SK-N-SH treated with all-trans-retinoic acid at 6 μM for 48 hours (cell line): ENCODE data around the gene SLC2A11.

Experiments
- RARB ChIP-seq: fragments of 250-450 bp; sonication (Bioruptor Pico); IDR thresholded peaks from 2 replicates; pipeline ENCODE4 v1.8.0; 2021; ENCODE audit warnings: mild to moderate bottlenecking, moderate library complexity
- ZC3H10 ChIP-seq: fragments of 250-450 bp; sonication (Bioruptor Pico); IDR thresholded peaks from 2 replicates; pipeline ENCODE4 v1.5.1; 2021; ENCODE audit warnings: mild to moderate bottlenecking, moderate library complexity

- no peak for TF ChIP-seq RARB (CRISPR knock-in tag)
- TF ChIP-seq ZC3H10: no peak
Observed at GRCh38 chr22:23832226-23833016, 25.3 kb upstream of the SLC2A11 start.
